Colonic mucosa (tissue), 4 donors: ENCODE measurements around the gene HBS1L. TPM values are rescaled to one million over a fixed set of nuclear protein-coding genes. Genes with fewer than 3 reads are reported as not detected.

ENCODE experiments used
- DNase-seq: peaks from one replicate; pipeline ENCODE4 v3.0.0-alpha.2; 2020
- H3K27ac ChIP-seq: fragments of 200-600 bp; one replicate; pipeline ENCODE4 v1.8.0; 2021
- H3K27me3 ChIP-seq: fragments of 200-600 bp; one replicate; pipeline ENCODE4 v1.8.0; 2021
- H3K36me3 ChIP-seq: fragments of 200-600 bp; one replicate; pipeline ENCODE4 v1.8.0; 2021
- H3K4me1 ChIP-seq: fragments of 200-600 bp; one replicate; pipeline ENCODE4 v1.8.0; 2021; ENCODE audit warnings: mild to moderate bottlenecking
- H3K4me3 ChIP-seq: fragments of 200-600 bp; one replicate; pipeline ENCODE4 v1.8.0; 2021
- H3K9ac ChIP-seq, 2 donors: one replicate each; pipeline ENCODE4 v1.7.0; 2013; ENCODE audit warnings: control low read depth in 2 of 2, low read depth in 2 of 2, low read length in 2 of 2
- H3K9me3 ChIP-seq: fragments of 200-600 bp; one replicate; pipeline ENCODE4 v1.8.0; 2021
- CTCF ChIP-seq: fragments of 200-600 bp; IDR thresholded peaks from one replicate; pipeline ENCODE4 v1.8.0; 2022; ENCODE audit warnings: antibody characterized with exemption, mild to moderate bottlenecking
- intact Hi-C: fragments of 100-400 bp; cut with DNase I; formaldehyde crosslinking; loops from one replicate; pipeline ENCODE4 v1.14.1; 2022
- total RNA-seq, 2 donors: library from RNA; stranded (reverse); fragmentation: NEBNext Ultra II Directional in 1 of 2; extraction: Animal tissue kit (Norgen Biotek cat#: 25700) in 1 of 2; gene quantifications; one replicate each; pipeline ENCODE4 v1.2.1, GENCODE V29; 2021
- donor health status: healthy.
- donor health status: DM: no; HTN: no; CAD: no.
- donor health status: DM: no; HTN: no; CAD: no.

The HBS1L gene
- total RNA-seq, 2 donors from 2014 or later: 58.1 to 59.7 TPM

- Histone ChIP-seq H3K27ac (no peak overlapping the region), H3K27me3 (no peaks in the 10 kb centered on the region), H3K4me3 (no peak overlapping the region), H3K36me3 (no peaks in the 10 kb centered on the region), H3K9ac (no peak overlapping the region), H3K4me1 (no peaks in the 10 kb centered on the region), H3K9me3 (no peaks in the 10 kb centered on the region)
- TF ChIP-seq CTCF: no peak
- intact Hi-C loops: no loop called here
- DNase-seq: no peak
Measured at GRCh38 chr6:134936931-134937330, 117.7 kb downstream of the HBS1L start.

GRCh38 chr6:134936476-134936875 lies 118.1 kb downstream of the HBS1L start:
- Histone ChIP-seq H3K9ac (no peak overlapping the region), H3K27ac (no peak overlapping the region), H3K36me3 (no peaks in the 10 kb centered on the region), H3K27me3 (no peaks in the 10 kb centered on the region), H3K4me3 (no peak overlapping the region), H3K9me3 (no peaks in the 10 kb centered on the region), H3K4me1 (no peaks in the 10 kb centered on the region)
- intact Hi-C loops: no loop called here
- DNase-seq: no peak
- no peak for TF ChIP-seq CTCF

- Histone ChIP-seq H3K27me3 (no peaks in the 10 kb centered on the region), H3K36me3 (no peaks in the 10 kb centered on the region), H3K4me1 (no peaks in the 10 kb centered on the region), H3K9me3 (no peaks in the 10 kb centered on the region), H3K27ac (no peak overlapping the region), H3K4me3 (no peak overlapping the region), H3K9ac (no peak overlapping the region)
- no peak for DNase-seq
- no peak for TF ChIP-seq CTCF
- intact Hi-C loops: no loop called here
Measured at GRCh38 chr6:134934793-134935485, 119.7 kb downstream of the HBS1L start.

- Histone ChIP-seq H3K27me3 (no peaks in the 10 kb centered on the region), H3K36me3 (no peaks in the 10 kb centered on the region), H3K4me3 (no peak overlapping the region), H3K4me1 (no peaks in the 10 kb centered on the region), H3K9me3 (no peaks in the 10 kb centered on the region), H3K27ac (no peak overlapping the region), H3K9ac (no peak overlapping the region)
- intact Hi-C loops: no loop called here
- no peak for TF ChIP-seq CTCF
- no peak for DNase-seq
Measured at GRCh38 chr6:134932535-134933470, 121.8 kb downstream of the HBS1L start.

- H3K9me3 ChIP-seq: no peaks in the 10 kb centered on the region
- DNase-seq: no peak
- no peaks in the 10 kb centered on the region for H3K36me3 ChIP-seq
- TF ChIP-seq CTCF: no peak
- no peak overlapping the region for H3K27ac ChIP-seq
- intact Hi-C loops: no loop called here
- H3K4me3 ChIP-seq: no peak overlapping the region
- no peaks in the 10 kb centered on the region for H3K4me1 ChIP-seq
- no peaks in the 10 kb centered on the region for H3K27me3 ChIP-seq
- H3K9ac ChIP-seq: no peak overlapping the region
Measured at GRCh38 chr6:134932098-134932497, 122.5 kb downstream of the HBS1L start.
